HL-60 (cell line): ENCODE results near the gene KIRREL2.

Experiments used
- POLR2AphosphoS5 ChIP-seq: IDR thresholded peaks from 2 replicates; pipeline ENCODE4 v1.6.1; 2012; ENCODE audit warnings: low read depth
- TF ChIP-seq, protein P1 (sequence below): IDR thresholded peaks from one replicate; pipeline ENCODE4 v1.5.1; 2011; ENCODE audit warnings: low read length, control low read depth, inconsistent platforms; ENCODE audit not compliant: insufficient read depth

GRCh38 chr19:35913589-35913988, 56.9 kb downstream of the KIRREL2 start:
- TF ChIP-seq, protein P1, sequence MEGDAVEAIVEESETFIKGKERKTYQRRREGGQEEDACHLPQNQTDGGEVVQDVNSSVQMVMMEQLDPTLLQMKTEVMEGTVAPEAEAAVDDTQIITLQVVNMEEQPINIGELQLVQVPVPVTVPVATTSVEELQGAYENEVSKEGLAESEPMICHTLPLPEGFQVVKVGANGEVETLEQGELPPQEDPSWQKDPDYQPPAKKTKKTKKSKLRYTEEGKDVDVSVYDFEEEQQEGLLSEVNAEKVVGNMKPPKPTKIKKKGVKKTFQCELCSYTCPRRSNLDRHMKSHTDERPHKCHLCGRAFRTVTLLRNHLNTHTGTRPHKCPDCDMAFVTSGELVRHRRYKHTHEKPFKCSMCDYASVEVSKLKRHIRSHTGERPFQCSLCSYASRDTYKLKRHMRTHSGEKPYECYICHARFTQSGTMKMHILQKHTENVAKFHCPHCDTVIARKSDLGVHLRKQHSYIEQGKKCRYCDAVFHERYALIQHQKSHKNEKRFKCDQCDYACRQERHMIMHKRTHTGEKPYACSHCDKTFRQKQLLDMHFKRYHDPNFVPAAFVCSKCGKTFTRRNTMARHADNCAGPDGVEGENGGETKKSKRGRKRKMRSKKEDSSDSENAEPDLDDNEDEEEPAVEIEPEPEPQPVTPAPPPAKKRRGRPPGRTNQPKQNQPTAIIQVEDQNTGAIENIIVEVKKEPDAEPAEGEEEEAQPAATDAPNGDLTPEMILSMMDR, result no peak
- TF ChIP-seq POLR2AphosphoS5, result no peak
